ENCODE measurements around the gene SYNPO.

Gene SYNPO

GRCh38 chr5:150606476-150606875, 34.0 kb upstream of the SYNPO start:
- H3K4me3 ChIP-seq (ENCODE audit: low read depth, low read length) = no peak overlapping the region
- no peak for TF ChIP-seq CTCF (conservative IDR thresholded peaks at IDR 0.05; ENCODE audit: low read depth, low read length)
- no peak for DNase-seq (ENCODE audit: low read depth)

- H3K4me3 ChIP-seq (ENCODE audit: low read depth, low read length) = no peak overlapping the region
- no peak for DNase-seq (ENCODE audit: low read depth)
- no peak for TF ChIP-seq CTCF (conservative IDR thresholded peaks at IDR 0.05; ENCODE audit: low read depth, low read length)
Observed at GRCh38 chr5:150607105-150607504, 33.4 kb upstream of the SYNPO start.

GRCh38 chr5:150607991-150608390, 32.5 kb upstream of the SYNPO start:
- H3K4me3 ChIP-seq (ENCODE audit: low read depth, low read length) = no peak overlapping the region
- no peak for DNase-seq (ENCODE audit: low read depth)
- TF ChIP-seq CTCF (conservative IDR thresholded peaks at IDR 0.05; ENCODE audit: low read depth, low read length) = no peak

- no peak for DNase-seq (ENCODE audit: low read depth)
- no peak for TF ChIP-seq CTCF (conservative IDR thresholded peaks at IDR 0.05; ENCODE audit: low read depth, low read length)
- no peak overlapping the region for H3K4me3 ChIP-seq (ENCODE audit: low read depth, low read length)
Observed at GRCh38 chr5:150608991-150609390, 31.5 kb upstream of the SYNPO start.

- H3K4me3 ChIP-seq (ENCODE audit: low read depth, low read length) = no peak overlapping the region
- DNase-seq (ENCODE audit: low read depth) = no peak
- TF ChIP-seq CTCF (conservative IDR thresholded peaks at IDR 0.05; ENCODE audit: low read depth, low read length) = no peak
Observed at GRCh38 chr5:150609843-150610584, 30.4 kb upstream of the SYNPO start.

- H3K4me3 ChIP-seq (ENCODE audit: low read depth, low read length) = no peak overlapping the region
- no peak for DNase-seq (ENCODE audit: low read depth)
- no peak for TF ChIP-seq CTCF (conservative IDR thresholded peaks at IDR 0.05; ENCODE audit: low read depth, low read length)
Observed at GRCh38 chr5:150611026-150611425, 29.4 kb upstream of the SYNPO start.

- no peak for TF ChIP-seq CTCF (conservative IDR thresholded peaks at IDR 0.05; ENCODE audit: low read depth, low read length)
- no peak for DNase-seq (ENCODE audit: low read depth)
- H3K4me3 ChIP-seq (ENCODE audit: low read depth, low read length) = no peak overlapping the region
Observed at GRCh38 chr5:150612405-150612804, 28.1 kb upstream of the SYNPO start.
